HuH-7 (cell line): Measurements from ENCODE around the gene GPRIN1.
A peak's percentile ranks its signal among the peaks of the same experiment; 100 is the strongest.
"Not testable (repeated sequence)": the region's sequence is repeated elsewhere in the genome, so short reads cannot be mapped to it uniquely, and the experiment has no call there.

Source experiments
- DNase-seq: peaks from one replicate; pipeline ENCODE4 v3.0.0; 2011; ENCODE audit warnings: low spot score

Gene GPRIN1

GRCh38 chr5:176574297-176574591, 35.7 kb downstream of the GPRIN1 start:
- DNase-seq, result no peak

GRCh38 chr5:176573564-176574296, 36.2 kb downstream of the GPRIN1 start:
- peak; percentile 96 for DNase-seq

GRCh38 chr5:176570044-176570443, 39.9 kb downstream of the GPRIN1 start:
- DNase-seq, result no peak

GRCh38 chr5:176568657-176569056, 41.3 kb downstream of the GPRIN1 start:
- DNase-seq, result no peak

- no peak for DNase-seq
These were observed 44.1 kb downstream of the GPRIN1 start for GRCh38 chr5:176565760-176566288.

- no peak for DNase-seq
These were observed 46.0 kb downstream of the GPRIN1 start for GRCh38 chr5:176564002-176564401.

- no peak for DNase-seq
These were observed 47.8 kb downstream of the GPRIN1 start for GRCh38 chr5:176562189-176562588.

GRCh38 chr5:176561259-176561658, 48.7 kb downstream of the GPRIN1 start:
- no peak for DNase-seq

- no peak for DNase-seq
These were observed 49.6 kb downstream of the GPRIN1 start for GRCh38 chr5:176560364-176560763.

- DNase-seq, result no peak
These were observed 50.3 kb downstream of the GPRIN1 start for GRCh38 chr5:176559683-176560082.

- DNase-seq, result no peak
These were observed 52.1 kb downstream of the GPRIN1 start for GRCh38 chr5:176557846-176558245.

GRCh38 chr5:176553260-176554085, 56.5 kb downstream of the GPRIN1 start:
- no peak for DNase-seq

- no peak for DNase-seq
These were observed 57.6 kb downstream of the GPRIN1 start for GRCh38 chr5:176552332-176552869.

GRCh38 chr5:176550937-176551336, 59.0 kb downstream of the GPRIN1 start:
- DNase-seq, result not testable (repeated sequence)

GRCh38 chr5:176550275-176550831, 59.6 kb downstream of the GPRIN1 start:
- DNase-seq, result no peak

- DNase-seq, result no peak
These were observed 60.1 kb downstream of the GPRIN1 start for GRCh38 chr5:176549871-176550270.

GRCh38 chr5:176548967-176549444, 61.0 kb downstream of the GPRIN1 start, which contains the start of gene CDHR2:
Gene CDHR2 (plus strand): TSS chr5:176549342. CDS start chr5:176565353, 16,011 bp downstream.
- peak; percentile 65 for DNase-seq

GRCh38 chr5:176547802-176548201, 62.2 kb downstream of the GPRIN1 start:
- DNase-seq, result no peak
